NK-92 (cell line): Measurements from ENCODE around the gene PLS1.
"Not testable (repeated sequence)": the region's sequence is repeated elsewhere in the genome, so short reads cannot be mapped to it uniquely, and the experiment has no call there.

Experiments used
- DNase-seq: peaks from one replicate; lab custom pipeline; 2025; ENCODE audit not compliant: unreplicated experiment; lab: John Stamatoyannopoulos, UW

PLS1 gene

GRCh38 chr3:142595141-142595540 lies 1.1 kb upstream of the PLS1 start:
- DNase-seq, result no peak

DNA sequence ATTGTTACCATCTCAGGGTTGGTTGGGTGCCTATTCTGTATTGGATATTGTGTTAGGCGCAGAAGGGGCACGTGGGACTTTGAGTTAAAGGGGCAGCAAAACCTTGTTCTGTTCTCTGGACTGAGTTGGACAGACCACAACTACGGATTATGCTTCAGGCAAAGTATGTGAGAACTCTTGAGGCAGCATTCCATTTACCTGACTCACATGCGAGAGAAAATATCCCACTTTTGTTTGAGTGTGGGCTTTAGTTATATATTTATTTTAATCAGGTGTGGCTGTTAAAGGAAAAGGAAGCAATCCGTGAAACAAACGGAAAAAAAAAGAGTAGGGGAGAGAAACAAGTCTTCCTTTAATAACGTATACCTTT lies 627 bp upstream of the PLS1 start:
- no peak for DNase-seq

DNA sequence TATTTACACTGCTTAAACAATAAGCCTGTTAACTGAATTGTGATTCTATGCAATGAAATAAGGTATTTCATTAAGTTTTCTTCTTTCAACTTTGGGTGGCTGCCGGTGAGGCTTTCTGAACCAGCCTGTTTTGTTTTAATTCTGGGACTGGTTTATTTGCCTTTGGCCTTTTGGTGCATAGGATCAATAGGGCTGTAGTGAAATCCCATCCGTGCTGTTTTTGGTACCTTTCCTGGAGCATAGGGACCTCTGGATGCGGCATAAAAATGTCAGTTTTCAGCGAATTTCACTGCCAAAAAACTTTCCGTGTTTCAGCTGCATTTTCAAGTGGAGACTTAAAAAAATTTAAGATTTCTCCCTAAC lies 514 bp downstream of the PLS1 start:
- DNase-seq, result no peak

- DNase-seq, result no peak
Measured at GRCh38 chr3:142597906-142598305, 1.7 kb downstream of the PLS1 start.

DNA sequence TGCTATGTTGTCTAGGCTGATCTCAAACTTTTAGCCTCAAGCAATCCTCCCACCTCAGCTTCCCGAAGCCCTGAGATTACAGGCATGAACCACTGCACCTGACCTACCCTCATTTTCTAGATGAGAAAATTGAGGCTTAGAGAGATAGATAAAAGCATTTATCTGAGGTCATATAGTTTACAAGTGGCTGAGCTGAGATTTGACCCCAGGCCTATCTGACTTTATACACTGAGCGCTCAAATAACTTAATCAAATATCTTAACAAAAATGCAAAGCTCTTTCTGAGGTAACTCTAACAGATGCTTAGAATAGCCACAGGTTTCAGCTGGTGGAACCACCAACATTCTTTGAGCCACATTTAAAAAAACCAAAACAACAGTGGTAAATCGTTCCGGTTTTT lies 5.5 kb downstream of the PLS1 start:
- no peak for DNase-seq

DNA sequence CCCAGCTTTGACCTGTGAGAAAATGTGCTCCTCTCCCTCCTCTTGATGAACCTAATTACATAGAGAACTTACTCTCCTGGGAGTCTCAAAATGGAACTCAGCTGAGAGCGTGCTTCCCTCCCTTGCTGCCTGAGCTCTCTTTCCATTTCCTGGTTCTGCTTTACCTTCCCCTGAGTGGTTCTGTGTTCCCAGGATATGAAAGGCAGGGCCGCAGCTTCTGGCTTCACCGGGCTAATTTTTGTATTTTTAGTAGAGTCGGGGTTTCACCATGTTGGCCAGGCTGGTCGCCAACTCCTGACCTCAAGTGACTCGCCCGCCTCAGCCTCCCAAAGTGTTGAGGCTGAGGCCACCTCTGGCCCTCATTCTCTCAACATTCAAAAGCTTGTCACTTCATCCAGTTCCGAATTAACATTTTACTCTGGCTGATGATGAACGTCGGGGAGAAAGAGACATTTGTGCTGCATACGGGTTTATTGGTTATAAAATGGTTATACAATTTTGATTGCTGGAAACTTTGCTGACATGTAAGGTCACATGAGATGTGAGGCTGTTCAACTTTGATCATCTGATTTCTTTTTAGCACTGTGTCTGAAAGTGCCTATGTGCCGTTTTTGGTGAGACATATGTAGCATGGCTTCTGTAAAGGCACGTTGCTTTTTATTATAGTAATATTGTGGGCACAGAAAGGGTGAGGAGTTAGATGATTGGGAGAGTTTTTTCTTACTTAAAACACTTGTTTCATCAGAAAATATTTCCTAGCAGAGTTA lies 6.6 kb downstream of the PLS1 start:
- DNase-seq, result no peak

- not testable (repeated sequence) for DNase-seq
Measured at GRCh38 chr3:142603386-142603705, 7.2 kb downstream of the PLS1 start.

DNA sequence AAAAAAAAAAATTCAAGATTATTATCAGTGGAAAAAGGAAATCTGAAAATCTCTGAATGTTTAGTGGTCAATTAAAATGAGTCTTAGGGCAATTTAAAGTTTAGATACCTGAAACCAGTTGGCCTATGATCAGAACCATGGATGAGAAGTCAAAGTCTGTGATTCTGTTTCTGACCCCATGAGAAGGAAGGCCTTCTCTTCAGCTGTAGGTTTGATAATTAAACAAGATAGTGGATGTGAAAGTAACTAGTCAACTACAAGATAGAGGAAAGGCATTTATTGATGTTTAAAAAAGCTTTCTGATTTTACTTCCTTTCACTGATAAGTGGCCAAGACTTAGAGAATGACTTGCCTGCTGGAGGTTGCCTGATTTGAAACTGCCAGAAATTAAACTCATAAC lies 8.7 kb downstream of the PLS1 start:
- no peak for DNase-seq

DNA sequence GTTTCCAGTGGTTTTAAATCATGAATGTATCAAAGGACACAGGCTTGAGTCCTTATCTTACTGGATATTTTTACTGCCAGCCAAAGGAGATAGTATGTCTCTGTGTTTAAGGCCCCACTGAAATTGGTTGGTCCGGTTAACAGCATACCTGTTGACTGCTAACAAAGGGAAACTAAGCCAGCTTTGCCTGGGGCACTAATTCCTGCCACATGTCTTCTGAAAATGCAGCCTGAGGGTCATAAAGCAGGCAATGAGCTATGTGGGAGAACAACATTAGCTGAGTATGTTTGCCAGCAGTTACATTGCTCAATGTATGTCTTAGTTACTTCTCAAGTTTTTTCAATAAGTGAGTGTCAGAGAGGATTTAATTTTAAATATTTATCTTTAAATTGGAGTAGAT lies 12.4 kb downstream of the PLS1 start:
- no peak for DNase-seq

DNA sequence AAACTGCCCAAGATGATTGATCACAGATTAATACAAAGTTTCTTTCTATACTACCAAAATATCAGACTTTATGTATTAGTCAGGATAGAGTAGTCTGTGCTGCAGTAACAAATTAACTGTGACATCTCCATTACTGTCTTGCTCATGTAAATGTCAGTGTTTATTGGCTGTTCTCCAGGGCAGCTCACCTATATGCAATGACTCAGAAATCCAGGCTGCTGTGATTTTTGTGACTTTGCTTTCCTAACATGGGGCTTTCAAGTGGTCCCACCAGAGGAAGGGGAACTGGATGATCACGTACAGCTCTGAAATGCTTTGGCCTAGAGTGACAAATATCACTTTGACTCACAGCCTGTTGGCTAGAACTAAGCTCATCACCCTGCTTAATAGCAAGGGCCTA lies 12.9 kb downstream of the PLS1 start:
- no peak for DNase-seq

DNA sequence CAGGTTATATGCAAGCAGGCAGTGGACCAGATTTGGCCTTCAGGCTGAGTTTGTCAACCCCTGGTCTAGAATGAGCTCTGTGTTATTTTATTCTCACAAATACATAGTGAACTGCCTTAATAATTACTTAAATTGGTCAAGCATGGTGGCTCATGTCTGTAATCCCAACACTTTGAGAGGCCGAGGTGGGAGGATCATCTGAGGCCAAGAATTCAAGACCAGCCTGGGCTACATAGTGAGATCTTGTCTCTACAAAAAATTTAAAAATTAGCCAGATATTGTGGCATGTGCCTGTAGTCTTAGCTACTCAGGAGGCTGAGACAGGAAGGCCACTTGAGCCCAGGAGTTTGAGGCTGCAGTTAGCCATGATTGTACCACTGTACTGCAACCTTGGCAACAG lies 15.0 kb downstream of the PLS1 start:
- no peak for DNase-seq

GRCh38 chr3:142613491-142613890 lies 17.3 kb downstream of the PLS1 start:
- no peak for DNase-seq

DNA sequence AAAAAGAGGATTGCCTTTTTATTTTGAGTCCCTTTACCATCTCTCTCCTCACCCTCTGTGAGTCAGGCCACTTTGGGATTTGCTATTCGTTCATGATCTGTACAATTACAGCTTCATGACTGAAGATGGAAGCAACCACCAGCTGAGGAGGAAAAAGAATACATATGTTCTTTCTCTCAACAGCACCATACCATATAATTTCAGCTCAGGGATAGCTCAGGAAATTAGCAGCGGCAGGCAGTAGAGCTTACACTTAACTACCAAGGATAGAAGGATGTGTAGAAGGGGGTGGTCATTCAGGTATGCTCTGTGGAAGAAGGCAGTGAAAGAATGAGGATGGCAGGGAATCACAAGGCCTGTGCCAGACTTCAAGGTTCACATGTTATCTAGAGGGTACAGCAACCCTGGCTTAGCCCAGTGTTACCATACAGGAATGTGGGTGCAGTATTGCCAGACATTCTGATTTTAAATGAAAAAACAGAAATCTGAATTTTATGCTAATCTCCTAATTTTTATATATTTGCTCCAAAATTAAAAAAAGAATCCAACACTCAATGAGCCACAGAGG lies 17.9 kb downstream of the PLS1 start:
- DNase-seq, result no peak

DNA sequence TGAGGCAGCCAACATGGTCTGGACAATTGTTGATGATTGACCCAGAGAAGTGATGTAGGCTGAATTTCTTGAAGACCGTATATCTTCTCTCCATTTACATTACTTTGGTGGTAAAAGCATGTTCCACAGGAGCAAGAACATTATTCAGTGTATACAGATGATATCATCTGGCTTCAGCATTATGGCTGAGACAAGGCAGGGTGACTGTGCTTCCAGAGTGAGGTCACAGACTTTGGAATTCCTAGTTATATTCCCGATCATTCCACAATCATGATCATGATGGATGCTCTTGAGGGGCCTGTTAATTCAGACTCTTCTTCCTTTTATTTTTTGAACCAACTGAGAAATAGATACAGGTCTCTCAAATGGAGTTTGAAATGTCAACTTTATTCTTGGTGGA lies 19.0 kb downstream of the PLS1 start:
- no peak for DNase-seq

DNA sequence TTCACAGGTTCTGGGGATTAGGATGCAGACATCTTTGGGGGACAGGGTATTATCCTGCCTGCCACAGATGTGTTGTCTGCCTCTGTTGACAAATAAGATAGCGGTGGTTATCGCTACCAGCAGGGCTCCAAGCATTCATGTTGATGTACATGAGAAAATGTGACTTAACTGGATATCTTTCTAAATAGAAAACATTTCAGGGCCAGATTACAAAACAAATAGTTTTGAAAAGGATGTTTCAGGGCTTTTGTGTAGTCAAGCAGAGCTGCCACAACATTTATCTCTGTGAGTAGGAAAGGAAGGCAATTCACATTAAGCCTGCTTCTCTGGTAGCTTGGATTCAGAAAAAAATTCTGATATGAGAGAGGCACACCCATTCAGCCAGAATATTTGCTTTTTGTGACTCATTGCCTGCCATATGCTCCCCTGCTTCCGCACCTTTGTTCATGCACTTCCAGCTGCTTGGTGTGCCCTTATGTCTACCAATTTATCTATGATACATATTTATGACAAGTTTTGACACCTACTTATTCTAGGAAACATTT lies 22.8 kb downstream of the PLS1 start:
- no peak for DNase-seq

GRCh38 chr3:142622405-142622804 lies 26.2 kb downstream of the PLS1 start:
- no peak for DNase-seq

- DNase-seq, result no peak
Measured at GRCh38 chr3:142623194-142623593, 27.0 kb downstream of the PLS1 start.

- no peak for DNase-seq
Measured at GRCh38 chr3:142624341-142625152, 28.4 kb downstream of the PLS1 start.

- DNase-seq, result no peak
Measured at GRCh38 chr3:142625153-142625440, 28.9 kb downstream of the PLS1 start.

DNA sequence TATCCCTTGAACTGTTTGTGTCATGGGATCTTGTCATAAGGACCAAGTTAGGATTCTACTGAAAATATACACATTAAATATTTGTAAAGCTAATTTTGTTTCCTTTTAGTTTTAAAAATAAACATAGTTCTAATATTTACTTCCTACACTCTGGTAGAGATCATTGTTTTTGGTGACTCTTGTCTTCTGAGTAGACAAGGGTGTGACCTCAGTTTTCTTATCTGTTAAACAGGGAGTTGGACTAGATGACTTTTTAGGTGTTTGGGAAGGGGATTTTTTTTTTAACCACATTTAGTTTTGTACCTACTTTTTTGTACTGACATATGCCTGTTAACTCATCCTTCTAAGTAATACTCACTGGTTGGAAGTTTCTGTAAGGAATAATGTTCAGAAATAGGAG lies 30.8 kb downstream of the PLS1 start:
- DNase-seq, result no peak

- no peak for DNase-seq
Measured at GRCh38 chr3:142628801-142629200, 32.6 kb downstream of the PLS1 start.

GRCh38 chr3:142633073-142633472 lies 36.9 kb downstream of the PLS1 start:
- no peak for DNase-seq
